TTC549 (cell line): ENCODE results near the gene CRTAP.
"Not testable (repeated sequence)": the region's sequence is repeated elsewhere in the genome, so short reads cannot be mapped to it uniquely, and the experiment has no call there.

Experiments used
- FAIRE-seq: peaks from 2 replicates; lab custom pipeline; 2012; peaks lifted over from hg19 to GRCh38; lab: Jason Lieb, UNC

CRTAP gene

DNA sequence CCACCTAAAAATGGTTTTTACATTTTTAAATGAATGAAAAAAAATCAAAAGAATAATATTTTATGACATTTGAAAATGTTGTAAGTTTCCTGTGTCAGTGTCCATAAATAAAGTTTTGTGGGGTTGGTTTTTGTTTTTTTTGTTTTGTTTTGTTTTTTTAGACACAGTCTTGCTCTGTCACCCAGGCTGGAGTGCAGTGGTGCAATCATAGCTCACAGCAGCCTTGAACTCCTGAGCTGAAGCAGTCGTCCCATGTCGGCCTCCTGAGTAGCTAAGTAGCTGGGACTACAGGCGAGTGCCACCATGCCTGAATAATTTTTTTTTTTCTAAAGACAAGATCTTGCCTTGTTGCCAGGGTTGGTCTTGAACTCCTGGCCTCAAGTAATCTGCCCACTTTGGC, 14.1 kb upstream of the CRTAP start:
- no peak for FAIRE-seq

DNA sequence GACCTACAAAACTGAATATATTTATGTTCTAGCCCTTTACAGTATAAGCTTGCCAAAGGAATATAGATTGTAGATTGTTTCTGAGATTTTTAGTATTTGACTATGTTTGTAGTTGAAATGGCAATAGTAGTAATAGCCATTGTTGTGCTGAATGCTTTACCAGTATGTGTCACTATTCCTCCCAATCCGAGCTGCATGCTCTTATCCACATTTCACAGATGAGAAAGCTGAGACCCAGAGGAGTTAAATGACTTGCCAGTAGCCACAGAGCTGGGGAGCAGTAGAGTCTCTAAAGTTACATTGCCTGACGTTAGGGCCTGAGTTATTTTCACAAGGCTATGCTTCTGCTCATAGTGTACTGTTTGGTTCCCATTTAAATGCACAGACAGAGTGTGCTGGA, 13.6 kb upstream of the CRTAP start:
- FAIRE-seq, result no peak

DNA sequence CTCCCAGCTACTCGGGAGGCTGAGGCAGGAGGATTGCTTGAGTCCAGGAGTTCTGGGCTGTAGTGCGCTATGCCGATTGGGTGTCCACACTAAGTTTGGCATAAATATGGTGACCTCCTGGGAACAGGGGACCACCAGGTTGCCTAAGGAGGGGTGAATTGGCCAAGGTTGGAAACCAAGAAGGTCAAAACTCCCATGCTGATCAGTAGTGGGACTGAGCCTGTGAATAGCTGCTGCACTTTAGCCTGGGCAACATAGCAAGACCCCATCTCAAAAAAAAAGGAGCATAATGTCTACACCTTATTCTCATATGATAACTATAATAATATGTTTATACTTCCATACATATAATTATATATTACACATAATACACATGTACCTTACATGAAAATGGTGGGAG, 10.8 kb upstream of the CRTAP start:
- FAIRE-seq, result no peak

DNA sequence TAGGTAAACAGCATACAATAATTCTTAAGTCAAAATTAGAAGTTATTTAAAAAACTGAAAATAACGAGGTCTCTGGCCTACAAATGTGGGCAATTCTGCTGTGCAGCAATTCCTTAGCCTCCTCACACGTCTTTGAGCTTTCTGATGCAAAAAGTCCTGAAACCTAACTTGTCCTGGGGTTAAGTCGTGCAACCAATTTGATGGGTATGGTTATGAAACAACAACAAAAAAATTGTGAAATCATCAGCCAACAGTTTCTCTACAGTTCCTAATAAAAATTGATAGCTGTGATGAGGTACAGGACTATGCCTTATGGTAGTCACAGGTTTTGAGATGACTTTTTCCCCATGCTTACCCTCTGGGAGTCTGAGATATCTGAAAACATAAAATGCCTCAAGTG, 10.3 kb upstream of the CRTAP start:
- FAIRE-seq, result no peak

DNA sequence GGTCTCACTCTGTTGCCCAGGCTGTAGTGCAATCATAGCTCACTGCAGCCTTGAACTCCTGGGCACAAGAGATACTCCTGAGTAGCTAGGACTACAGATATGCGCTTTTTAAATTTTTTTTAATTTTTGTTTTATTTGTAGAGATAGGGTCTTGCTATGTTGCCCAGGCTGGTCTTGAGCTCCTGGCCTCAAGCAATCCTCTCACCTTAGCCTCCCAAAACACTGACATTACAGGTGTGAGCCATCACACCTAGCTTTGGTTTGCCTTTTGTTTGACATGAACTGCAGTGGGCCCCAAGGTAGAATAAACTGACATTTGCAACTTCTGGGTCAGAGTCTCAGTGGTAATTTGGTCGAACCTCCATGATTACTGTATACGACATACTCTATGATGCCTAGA, 9.0 kb upstream of the CRTAP start:
- no peak for FAIRE-seq

DNA sequence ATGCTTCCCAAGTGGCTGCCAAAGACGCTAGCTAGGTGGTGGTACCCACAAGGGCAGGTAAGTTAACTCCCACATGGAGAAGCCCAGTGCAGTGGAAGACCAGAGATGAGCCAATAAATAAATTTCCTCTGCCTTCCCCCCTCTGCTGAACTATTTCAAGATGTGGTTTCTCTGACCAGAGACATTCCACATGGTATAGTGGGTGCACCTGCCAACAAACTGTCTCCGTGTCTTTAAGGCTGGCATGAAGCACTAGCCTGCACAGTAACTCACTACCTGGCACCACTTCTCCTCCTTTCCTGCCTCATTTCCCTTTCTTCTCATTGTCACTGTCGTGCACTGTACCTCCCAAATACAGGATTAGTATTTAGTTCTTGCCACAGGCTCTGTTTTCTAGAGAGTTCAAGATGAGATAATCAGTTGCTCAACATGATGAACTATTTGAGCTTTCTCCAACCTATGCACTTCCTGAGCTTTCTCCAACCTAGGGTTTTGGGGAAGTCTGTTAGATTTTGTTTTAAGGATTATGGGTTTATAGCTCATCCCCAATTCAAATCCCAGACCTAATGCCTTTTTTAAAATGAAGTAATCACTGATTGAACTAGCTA, 8.4 kb upstream of the CRTAP start:
- FAIRE-seq, result no peak

DNA sequence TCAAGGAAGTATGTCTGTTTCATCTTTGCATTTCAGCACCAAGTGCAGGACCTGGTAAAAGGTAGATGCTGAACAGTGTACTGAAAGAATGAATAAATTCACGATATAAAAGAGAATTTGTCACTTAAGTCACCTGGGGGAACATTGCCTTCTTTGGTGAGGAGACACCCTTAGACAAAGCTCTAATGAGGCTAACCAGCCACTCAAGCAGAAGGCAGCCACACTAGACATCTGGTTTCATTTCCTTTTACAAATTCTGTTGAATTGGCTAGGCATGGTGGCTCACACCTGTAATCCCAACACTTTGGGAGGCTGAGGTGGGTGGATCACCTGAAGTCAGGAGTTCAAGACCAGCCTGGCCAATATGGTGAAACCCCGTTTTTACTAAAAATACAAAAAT, 7.0 kb upstream of the CRTAP start:
- not testable (repeated sequence) for FAIRE-seq

DNA sequence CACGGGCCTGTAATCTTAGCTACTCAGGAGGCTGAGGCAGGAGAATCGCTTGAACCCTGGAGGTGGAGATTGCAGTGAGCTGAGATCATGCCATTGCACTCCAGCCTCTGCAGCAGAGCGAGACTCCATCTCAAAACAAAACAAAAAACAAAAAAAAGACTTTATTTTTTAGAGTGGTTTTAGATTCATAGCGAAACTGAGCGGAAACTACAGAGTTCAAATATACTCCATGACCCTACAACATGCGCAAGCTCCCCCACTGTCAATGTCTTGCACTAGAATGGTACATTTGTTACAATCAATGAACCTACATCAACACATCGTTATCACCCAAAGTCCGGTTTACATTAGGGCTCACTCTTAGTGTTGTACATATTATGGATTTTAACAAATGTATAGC, 2.2 kb upstream of the CRTAP start:
- FAIRE-seq, result no peak

DNA sequence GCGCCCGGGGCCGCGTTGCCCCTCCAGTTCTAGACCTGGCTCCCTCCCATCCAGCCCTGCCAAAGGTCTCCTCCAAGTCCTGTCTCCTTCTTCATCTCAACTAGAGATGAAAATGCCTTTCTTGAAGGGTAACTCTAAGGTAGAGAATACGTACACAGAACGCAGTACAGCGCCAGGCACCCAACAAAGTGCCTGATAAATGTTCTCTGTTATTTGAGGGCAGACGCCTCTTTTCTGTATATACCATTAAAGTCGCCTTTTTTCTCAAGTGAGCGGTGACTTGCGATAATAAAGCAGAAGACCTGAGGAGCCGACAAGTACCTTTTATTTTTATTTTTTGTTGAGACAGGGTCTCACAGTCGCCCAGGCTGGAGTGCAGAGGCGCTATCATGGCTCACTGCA, 809 bp downstream of the CRTAP start:
- FAIRE-seq, result no peak

DNA sequence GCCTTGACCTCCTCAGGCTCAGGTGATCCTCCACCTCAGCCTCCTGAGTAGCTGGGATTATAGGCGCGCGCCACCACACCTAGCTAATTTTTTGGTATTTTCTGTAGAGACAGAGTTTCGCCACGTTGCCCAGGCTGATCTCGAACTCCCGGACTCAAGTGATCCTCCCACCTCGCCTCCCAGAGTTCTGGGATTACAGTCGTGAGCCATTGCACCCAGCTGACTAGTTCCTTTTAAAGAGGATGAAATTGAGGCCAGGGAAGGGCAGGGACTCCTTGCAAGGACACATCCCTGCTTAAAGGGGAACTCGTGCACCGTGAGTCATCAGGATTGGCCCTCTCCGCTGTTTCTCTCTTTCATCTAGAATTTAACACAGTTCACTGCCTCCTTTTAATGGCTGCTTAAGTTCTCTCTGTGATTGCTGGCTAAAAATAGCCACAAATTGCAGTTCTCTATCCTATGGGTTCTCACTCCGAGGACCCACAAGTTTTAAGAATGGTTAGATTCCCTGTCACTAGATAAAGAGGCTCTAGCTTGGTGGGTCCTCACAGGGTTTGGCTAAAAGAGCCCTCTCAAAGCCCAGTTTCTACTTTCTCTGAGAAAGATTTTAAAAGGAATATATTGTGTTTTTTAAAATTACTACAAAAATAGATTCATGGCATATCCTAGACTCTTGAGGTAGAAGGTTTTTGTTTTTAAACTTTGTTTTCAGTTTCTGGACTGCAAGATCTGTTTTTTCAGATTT, 1.4 kb downstream of the CRTAP start:
- no peak for FAIRE-seq

DNA sequence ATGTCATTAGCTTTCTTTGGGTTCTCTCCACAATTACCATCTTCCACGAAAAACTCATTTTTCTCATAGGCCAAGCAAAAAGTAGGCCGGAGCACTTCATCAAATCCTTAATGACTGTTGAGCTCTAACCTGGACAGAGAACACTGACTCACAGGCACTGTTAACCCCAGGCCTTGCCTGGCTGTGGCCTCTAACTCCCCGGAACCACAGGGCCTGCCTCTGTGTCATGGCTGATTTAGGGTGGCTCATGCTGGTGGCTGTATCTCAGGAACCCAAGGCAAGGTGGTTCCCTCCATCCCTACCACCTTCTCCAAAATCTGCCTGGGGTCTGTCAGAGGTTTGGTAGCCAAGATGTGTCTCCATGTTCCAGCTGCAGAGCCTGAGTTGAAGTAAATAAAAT, 3.6 kb downstream of the CRTAP start:
- no peak for FAIRE-seq

DNA sequence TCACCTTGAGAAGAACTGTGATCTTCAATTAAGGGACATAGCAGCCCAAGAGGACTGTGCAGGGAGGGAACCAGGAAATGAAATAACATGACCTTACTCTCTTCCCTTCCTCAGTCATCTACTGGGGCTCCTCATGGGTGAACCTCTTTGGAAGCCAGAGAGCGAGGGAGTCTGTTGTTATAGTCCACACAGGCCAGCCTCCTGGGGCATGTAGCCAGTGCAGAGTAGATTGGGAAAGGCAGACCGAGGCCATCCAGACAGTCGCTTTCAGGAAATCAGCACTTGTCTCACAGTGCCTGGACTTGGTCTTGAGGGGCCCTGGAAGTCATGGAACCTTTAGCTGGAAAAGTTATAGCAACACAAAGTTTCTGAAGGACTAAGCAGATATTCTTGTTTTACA, 6.1 kb downstream of the CRTAP start:
- FAIRE-seq, result no peak

DNA sequence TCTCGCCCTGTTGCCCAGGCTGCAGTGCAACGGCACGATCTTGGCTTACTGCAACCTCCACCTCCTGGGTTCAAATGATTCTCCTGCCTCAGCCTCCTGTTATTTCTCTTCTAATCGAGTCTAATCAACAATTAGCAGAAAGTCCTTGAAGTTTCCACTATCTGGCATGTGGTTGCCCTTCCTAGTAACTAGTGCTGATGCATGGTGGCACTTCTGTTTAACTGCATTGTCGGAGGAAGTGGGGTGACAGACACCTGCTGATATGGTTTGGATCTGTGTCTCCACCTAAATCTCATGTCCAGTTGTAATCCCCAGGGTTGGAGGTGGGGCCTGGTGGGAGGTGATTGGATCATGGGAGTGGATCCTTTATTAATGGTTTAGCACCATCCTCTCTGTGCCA, 9.2 kb downstream of the CRTAP start:
- FAIRE-seq, result no peak

DNA sequence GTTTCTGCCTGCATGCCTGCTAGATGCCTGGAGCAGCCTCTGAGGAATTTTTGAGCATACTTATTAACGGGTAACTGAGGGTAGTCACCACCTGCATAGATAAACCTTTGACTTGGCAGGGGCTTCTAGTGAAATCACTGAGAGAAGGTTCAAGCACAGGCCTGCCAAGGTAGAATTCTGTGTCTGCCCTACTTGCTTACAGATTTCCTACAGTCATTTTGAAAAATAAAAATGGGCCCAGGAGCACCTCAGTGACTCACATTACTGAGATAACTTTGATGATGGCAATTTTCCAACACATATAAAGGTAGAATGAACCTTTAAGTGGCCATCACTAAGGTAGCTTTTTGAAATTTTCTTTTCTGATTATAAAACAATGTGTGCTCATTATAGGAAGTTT, 10.8 kb downstream of the CRTAP start:
- FAIRE-seq, result no peak

DNA sequence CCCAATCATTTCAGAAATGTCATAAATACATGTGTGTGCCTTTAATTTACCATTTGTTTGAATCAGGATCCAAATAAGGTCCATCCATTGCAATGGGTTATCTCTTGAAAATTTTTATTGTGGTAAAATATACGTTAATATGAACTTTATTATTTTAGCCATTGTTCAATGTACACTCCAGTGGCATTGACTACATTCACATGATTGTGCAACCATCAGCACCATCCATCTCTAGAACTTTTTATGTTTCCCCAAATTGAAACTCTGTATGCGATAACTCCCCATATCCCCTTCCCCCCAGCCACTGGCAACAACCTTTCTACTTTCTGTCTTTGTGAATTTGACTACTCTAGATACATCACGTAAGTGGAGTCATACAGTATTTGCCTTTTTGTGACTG, 12.0 kb downstream of the CRTAP start:
- no peak for FAIRE-seq

DNA sequence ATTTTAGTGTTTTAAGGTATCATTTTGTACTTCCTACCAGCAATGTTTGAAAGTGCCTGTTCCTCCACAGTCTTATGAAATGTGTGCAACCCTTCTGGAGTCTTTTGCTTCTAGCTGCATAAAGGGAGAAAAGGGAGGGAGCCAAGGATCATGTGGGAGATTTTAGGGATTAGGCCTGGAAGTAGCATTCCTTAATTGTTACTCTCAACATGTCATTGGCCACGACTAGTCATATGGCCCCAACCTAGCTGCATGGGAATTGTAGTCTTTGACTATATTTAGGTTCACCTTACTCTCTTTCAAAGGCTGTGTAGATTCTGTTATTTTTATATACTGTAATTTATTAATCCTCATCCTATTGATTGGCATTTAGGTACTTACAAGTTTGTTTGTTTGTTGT, 14.9 kb downstream of the CRTAP start:
- FAIRE-seq, result no peak

DNA sequence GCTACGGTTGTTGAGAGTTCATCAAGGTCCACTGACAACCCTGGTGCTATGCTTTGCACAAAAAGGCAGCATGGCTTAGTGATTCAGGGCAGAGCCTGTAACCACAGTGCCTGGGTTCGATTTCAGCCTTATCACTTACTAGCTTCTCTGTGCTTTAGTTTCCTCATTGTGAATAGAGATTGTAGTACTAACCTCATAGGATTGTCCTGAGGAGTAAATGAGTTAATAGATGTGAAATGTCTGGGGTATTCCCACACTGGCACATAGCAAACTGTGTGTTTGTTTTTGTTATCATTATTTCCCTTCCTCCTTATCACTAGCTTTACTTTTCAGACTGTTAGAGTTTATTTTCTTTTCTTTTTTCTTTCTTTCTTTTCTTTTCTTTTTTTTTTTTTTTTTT, 16.3 kb downstream of the CRTAP start:
- no peak for FAIRE-seq

DNA sequence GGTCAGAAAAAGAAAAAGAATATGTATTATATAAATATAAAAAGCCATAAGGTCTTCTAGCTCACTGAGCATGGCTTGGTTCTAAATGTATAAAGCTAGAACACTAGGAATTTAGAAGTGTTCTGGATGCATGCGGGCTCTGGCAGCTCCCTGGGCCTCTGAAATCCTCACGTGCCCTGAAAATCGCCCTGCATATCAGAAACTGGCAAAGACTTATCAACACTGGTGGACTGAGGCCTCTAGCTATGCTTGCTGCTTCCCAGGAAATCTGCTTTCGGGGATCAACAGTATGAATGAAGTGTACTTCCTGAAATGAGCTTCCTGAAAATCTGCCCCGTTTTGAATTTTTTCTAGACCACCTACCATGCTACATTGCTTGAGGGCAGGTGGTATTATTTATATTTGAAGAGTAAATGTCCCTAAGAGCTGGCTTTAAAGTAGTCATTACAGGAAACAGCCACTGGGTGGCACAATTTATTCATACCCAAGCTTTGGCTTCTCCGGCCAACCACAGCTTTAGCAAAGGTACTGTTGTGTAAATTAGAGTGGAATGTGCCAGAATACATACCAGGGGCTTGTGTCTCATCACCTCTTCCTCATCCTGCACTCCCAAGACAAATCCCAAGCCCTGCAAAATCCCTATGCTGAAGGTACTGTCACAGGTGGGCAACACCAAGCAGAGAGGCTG, 17.7 kb downstream of the CRTAP start:
- no peak for FAIRE-seq

DNA sequence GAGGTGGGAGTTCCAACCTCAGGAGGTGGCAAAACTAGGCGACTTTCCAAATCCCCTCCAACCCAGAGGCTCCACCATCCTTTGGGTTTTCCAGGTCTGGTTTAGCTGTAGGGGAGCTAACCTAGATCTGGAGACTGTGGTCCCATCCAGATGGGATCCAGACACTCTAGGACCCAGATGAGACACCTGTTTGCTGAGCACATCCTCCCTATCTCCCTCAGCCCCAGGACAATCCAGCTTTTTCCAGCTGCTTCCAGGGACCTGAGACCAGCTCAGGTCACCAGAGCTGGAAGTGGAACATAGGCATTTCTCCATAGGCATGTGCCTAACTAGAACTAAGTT, 18.2 kb downstream of the CRTAP start:
- no peak for FAIRE-seq

DNA sequence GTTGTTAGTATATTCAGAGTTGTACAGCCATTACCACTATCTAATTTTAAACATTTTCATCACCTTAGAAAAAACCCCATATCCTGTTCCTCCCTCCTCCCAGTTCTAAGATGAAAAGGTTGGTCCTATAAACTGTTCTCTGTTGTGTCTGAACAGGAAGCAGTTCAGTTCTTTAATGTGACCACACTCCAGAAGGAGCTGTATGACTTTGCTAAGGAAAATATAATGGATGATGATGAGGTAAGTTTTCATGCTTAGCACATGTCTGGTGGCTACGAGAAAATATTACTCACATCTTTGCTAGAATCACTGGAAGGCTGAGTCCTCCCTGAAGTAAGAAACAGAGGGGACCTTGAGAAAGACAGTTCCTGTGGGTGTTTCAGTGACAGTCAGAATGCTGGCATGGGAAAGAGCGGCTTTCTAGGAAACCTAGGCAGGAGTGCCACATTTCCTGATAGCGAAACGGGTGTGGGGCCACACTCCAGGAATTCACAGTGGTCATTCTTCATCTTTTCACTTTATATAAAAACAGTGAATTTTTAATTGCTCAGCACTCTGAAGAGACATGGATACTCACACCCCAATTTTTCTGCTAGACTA, 20.3 kb downstream of the CRTAP start:
- no peak for FAIRE-seq

DNA sequence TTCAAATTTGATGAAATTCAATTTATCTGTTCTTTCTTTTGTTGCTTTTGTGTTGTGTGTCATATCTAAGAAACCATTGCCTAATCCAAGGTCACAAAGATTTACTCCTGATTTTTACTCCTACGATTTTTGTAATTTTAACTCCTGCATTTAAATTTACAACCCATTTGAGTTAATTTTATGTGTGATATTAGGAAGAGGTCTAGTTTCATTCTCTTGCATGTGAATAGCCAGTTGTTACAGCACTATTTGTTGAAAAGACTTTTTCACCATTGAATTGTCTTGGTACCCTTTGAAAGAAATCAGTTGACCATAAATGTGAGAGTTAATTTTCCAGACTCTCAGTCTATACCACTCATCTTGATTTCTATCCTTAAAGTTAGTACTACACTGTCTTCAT, 23.9 kb downstream of the CRTAP start:
- FAIRE-seq, result no peak

DNA sequence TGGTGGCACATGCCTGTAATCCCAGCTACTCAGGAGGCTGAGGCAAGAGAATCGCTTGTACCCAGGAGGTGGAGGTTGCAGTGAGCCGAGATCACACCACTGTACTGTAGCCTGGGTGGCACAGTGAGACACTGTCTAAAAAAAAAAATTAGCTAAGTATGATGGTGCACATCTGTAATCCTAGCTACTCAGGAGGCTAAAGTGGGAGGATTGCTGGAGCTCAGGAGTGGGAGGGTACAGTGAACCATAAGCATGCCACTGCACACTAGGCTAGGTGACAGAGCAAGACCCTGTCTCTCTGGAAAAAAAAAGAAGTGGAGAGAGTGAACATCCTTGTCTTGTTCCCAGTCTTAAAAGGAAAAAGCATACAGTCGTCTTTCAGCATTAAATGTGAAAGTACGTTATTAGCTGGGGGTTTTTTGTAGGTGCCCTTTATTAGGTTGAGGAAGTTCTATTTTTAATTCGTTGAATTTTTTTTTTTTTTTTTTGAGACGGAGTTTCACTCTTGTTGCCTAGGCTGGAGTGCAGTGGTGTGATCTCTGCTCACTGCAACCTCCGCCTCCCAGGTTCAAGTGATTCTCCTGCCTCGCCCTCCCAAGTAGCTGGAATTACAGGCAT, 25.3 kb downstream of the CRTAP start:
- not testable (repeated sequence) for FAIRE-seq

DNA sequence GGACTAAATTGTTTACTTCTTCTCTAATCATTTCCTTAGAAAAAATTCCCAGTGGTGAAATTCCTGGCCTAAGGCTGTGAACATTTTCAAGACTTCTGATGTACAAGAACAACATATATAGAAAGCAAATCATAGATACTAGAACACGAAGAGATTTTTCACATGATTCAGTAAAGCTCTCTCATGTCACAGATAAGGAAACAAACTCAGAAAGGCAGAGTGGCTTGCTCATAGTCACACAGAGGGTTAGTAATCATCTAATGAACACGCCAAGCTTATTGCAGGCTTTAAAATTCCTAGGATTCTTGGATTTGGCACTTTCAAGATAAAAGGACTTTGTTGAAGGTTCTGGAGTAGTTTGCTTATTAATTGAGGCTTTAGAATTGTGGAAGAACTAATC, 26.2 kb downstream of the CRTAP start:
- no peak for FAIRE-seq
